Stimulated activated CD4-positive, alpha-beta T cell treated with anti-CD3 and anti-CD28 coated beads, TNF-alpha, amount 100 ng/mL, for 48 hours (primary cell): ENCODE results near the gene CTNNBIP1.

Source experiments
- DNase-seq, 3 donors: peaks; one replicate each; pipeline ENCODE4 v3.0.0-alpha.2; 2020; ENCODE audit warnings: low read depth in 3 of 3

Gene CTNNBIP1

DNA sequence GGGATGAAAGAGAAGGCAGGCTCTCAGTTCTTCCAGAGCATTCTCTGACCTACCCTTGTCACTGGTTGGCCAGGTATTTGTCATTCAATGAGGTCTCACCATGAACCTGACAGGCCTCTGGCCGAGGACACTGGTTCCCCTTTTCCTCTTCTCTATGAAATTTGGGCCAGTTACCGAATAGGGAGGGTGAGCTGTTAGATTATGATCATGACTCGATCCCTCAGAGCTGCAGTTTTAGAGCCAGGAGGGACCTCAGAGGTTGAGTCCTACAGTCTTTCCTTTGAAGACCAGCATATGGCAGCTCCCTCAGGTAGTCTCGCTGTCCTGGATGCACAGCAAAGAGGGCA is 56.8 kb downstream of the CTNNBIP1 start:
- DNase-seq, result no peak

DNA sequence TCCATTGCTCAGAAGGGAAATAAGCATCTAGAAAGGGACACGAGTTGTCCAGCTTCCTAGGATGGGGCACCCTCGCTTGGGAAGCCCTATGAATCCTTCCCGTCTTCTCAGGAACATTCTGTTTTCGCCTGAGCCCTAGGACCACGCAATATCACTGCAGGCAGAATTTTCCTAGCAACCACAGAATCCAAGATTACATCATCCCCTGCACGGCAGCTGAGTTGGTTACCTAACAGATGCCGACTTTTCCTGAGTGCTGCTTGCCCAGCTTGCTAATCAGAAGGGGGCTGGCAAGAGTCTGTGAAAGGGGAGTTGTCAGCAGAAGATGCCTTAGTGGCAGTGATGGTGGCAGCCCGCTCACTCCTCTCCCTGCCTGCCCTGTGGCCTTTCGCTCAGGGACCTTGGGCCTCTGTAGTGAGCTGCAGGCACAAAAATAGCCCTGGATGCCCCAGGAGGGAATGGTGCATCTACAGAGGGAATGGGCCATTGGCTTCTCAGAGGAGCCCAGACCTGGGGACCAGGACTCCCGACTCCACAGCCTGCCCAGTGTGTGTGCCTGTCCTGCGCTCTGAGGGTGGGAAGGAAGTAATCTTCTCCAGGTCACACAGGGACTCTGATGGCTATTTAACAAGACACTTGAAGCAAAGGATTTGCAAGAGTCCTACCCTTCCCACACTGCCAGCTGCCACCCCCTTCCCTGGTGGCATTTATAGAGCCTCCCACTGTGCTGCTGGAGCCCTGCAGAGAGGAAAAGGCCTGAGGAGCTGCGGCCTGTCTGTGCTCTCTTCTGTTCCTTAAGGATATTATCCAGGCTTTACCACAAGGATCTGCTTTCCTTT is 57.4 kb downstream of the CTNNBIP1 start:
- no peak for DNase-seq

DNA sequence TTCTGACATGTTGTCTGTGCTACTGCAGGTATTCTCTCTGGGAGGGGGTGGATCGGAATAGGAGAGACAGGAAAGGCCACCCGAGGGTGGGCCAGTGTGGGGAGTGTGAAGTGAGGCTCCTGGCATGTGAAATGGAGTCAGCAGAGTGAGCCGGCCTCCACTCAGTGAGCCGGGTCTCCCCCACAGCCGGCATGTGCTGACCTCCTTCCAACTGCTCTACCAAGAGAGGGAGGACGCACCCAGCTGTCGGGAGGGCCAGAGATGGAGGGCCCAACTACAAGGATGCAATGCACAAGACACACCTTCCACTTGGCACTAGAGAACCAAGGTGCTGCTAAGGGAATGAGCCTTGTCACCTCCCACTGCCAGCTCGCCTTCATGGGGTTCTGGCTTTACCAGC is 58.1 kb downstream of the CTNNBIP1 start:
- DNase-seq, result no peak

DNA sequence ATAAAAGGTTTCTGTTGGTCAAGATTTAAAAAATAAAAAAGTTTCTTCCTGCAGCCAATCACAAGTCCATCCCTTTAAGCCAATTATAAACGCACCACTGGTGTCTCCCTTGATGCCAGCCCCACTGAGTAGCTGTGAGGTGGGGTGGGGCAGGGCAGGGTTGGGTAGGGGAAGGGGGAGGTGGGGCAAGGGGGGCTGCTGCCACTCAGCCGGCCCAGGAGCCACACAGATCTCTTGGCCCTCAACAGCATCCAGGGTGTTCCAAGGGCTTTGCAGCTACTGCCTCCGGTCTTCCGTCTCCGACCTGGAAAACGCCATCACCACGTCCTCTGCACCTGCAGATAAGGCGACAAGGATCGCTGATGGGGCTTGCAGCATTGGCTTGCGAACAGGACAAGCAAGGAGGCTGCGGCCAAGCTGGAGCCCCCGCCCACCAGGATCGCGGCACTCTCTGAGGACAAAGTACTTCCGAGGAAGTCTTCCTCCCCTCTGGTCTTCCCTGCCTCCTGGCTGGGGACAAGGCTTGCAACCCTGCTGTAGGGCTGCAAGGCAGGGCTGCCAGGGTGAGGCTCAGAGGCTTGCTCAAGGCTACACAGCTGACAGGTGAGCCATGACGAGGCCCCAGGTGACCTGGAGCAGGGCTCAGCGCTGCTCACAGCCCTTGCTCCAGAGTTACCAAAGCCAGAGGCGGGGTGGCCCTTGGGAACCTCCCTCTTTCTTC is 59.5 kb downstream of the CTNNBIP1 start:
- no peak for DNase-seq

DNA sequence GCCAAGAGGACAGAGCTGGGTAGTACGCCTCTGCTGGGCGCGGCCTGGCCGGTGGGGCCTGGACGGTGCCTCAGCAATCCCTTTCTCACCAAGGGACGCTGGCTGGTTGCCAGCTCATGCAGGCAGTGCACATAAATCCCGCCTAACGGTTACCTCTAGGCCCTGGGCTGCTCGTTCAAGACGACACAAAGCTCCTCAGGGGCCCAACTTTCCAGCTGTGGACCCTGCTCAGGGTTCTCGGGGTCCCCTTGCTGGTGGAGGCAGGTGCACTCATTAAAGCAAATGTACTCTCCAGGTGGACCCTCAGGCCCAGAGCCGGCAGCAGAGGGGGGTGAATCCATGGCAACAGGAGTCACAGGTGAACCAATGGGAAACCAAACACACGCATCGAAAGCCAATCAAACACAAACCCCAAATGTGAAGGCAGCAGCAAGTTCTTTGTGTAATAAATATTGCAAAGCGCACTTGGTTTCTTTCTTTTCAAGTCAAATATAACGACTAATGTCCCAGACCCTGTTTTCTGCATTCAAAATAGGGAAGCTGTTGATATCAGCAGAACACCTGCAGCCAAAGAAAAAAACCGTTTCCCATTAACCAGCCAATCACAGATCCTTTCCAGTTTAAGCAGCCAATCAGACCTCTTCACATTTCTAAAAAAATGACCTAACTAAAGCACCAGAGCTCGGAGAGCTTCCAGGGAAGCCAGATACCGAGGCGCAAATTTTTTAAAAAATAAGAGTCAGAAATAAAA is 60.2 kb downstream of the CTNNBIP1 start:
- DNase-seq, result no peak

DNA sequence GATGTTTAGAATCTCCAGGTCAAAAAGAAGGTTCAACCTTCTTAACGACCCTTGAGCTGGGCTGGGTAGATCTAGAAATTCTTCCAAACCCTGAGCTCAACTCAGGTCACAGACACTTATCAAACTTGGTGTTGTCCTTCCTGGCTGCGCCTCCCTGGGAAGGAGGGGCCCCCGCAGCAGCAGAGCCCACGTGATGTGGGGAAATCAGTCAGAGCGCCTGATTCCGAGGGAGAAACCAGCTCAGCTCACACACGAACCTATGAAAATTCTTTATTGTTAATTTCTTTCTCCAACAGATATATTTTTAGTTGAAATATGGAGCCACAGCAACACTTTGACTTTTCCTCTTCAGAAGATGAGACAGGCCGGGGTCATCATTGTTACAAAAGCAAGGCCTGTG is 62.0 kb downstream of the CTNNBIP1 start:
- no peak for DNase-seq

DNA sequence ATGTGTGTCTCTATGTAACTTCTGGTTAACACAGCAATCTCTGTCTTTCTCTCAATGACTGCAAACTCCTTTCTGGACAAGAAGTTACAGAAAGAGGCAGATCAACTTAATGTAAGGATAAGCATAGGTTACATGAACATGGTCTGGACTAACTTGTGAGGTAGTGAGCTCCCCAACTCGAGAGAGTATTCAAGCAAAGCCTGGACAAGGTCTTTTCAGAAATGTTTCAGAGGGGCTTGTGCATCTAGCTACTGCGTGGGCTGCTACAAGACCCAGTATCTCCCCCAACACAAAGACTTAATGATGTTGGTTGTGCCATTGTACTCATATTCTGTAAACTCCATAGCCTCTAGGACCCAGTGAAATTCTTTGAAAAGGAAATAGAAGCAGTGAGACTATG is 62.8 kb downstream of the CTNNBIP1 start:
- no peak for DNase-seq

DNA sequence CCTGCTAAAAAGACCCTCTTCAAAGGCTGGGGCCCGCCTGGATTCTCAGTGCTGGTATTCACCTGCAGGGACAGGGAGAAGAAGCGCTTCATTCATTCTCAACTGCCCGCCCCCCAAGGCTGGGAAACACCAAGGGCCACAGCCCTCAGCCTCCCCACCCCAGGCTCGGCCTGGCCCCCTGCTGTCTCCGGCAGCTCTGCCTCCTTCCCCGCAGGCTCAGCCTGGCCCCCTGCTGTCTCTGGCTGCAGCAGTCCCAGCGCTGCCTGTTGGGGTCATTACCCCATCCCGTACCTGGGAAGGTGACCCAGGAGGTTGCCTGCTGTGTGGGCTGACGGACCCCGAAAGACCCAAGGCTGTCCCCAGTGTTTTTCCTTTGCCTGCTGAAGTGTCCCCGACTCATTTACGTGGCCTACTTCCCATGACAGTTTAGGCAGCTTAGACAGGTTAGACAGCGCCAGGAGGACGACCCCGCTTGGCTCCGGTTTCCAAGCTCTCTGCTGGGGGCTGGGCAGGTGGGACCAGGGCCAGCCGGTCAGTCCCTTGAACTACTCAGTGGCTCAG is 63.4 kb downstream of the CTNNBIP1 start:
- DNase-seq, result no peak

DNA sequence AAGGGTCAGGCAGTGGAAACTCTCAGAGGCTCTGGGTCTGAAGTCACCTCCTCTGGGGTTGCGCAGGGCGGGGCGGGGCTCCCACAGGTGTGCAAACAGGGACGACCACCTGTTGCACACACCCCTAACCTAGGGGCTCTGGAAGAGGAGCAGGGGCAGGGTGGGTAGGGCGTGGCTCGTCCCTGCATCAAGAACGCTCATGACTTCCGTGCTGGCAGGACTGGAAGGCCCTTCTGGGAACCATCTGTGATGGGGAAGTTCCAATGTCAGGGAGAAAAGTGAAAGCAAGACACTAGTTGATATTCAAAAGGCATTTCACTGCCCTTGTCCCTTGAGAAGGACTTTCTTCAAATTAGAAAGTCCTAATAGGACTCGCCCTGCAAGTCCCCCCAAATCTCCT is 64.2 kb downstream of the CTNNBIP1 start:
- no peak for DNase-seq

DNA sequence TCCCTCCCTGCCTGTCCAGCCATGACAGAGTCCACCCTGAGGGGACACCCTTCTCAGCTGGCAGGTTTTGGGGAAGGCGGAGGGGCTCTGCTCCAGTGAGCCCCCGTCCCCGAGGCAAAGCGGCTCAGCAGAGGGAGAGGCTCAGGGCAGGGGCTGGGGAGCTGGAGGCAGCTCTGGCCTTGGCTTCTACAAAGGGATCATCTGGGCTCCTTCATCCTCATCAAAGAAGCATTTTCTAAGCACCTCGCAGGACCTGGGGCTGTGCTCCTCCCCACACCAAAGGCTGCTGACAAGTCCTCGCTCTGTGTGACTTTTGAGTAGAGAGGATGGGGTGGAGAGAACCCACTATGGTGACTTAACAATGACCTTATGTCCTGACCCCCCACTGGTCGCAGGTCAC is 65.3 kb downstream of the CTNNBIP1 start:
- no peak for DNase-seq

DNA sequence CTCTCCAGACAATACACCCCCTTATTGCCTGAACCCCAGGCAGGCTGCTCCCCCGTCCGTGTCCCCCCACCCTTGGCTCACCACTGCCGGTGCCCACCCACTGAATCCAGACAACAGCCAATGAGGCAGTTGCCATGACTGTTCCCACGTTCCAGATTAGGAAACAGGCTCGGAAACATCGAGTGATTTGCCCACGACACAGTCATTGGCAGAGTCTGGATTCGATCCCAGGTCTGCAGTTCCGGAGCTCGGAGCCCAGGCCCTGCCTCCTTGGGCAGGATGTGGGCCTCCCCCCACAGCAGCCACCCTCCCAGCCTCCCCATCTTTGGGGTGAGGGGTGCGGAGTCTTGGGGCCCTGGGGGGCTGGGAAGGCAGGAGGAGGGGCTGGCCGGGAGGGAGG is 66.0 kb downstream of the CTNNBIP1 start:
- no peak for DNase-seq

DNA sequence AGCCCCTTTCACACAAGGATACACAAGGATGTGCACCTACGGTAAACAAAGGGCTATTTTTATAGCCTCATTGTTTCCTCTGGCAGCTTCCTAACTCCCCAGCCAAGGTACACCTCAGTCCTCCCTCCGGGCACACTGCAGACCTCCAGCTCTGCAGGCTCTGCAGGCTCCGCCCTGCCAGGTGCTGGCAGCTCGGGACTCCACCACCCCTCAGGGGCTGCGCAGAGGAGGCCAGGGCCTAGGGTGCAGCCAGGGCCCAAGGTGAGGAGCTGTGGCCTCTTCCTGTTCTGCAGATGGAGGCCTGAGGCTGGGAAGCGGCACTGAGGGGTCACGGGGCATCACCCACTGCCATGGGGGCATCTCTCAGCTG is 66.5 kb downstream of the CTNNBIP1 start:
- DNase-seq, result no peak

DNA sequence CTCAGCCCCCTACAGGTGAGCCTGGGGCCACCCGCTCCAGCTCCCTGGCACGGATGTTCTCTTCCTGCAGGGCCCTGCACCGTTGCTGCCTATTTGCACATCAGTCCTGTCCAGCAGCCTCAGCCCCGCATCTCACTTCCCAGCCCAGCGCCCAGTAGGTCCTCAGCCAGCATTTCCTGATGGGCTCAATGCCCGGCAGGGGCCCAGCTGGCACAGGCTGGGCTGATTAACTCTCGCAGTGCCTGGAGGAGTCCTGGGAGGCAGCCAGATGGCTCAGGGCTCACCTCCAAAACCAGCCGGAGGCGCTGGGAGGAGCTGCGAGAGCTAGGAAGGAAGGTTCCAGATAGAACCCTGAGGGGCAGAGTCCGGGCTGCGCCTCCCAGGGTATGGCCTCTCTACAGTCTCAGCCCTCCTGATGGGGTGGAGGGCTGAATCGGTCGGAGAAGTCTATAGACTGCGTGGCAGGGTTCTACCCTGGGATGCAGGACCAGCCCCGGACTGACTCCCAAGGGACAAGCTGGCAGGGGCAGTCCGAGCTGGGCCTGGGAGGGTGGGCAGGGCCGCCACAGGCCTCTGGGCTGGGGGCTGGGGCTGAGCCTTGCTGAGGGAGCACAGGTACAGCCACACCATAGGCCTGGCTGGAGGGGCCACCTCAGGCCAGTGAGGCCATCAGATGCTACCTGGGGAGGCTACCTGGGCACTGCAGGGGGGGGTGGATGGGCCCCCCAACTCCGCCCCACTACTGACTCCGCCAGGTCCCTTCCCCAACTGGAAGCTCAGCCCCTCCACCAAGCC is 67.1 kb downstream of the CTNNBIP1 start:
- DNase-seq, result no peak

DNA sequence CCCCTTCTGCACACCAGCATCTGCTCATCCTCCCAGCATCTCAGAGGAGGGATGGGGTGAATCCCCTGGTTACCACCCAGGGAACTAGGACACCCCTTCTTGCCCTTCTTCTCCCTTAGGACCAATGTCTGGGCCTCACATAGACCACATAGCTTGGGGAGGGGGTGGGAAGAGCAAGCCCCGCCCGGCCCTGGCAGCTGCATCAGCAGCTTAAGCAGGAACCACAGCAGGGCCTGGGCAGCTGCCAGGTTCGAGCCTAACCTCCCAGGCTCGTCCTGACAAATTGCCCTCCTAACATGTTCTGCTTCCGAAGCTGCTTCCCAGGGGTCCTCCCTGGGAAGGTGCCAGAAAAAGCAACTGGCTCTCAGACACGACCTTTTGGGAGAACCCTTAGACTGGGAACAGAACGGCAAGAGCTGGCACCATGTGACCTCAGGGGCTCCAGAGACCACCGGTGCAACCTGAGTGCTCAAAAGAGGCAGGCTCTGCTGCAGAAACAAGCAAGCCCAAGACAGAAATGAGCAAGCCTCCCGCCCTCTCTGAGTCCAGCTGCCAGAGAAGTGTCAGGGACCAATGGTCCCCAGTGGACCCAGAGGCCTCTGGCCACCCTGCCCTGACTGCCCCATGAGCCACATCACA is 67.9 kb downstream of the CTNNBIP1 start:
- DNase-seq, result no peak

DNA sequence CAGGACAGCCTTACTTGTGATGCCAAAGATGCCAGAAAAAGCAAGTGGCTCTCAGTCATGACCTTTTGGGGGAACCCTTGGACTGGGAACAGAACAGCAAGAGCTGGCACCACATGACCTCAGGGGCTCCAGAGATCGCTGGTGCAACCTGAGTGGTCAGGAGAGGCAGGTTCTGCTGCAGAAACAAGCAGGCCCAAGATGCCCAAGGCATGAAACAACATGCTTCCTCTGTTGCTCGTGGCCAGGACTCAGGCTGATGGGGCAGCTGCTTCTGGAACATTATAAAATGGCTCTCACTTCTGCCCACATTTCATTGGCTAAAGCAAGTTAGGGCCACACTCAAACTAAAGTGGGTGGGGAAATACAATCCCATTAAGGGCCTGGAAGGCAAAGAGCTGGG is 68.6 kb downstream of the CTNNBIP1 start:
- no peak for DNase-seq

DNA sequence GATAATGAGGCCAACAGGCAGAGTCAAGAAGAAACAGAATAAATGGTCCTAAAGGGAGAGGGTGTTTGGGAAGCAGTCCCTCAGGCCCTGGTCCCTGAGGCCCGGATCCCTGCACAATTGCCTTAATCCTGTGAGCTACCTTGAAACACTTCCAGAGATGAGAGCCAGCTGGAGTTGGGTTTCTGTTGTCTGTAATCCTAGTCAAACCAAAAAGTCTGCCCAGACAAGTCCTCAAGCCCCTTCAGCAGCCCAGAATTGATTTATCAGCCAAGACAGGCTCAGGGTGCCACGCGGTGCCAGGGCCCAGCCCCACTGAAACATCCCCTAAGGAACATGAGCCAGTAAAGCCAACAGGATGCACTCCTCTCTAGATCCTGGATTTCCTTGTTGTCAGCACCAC is 69.9 kb downstream of the CTNNBIP1 start:
- DNase-seq, result no peak

DNA sequence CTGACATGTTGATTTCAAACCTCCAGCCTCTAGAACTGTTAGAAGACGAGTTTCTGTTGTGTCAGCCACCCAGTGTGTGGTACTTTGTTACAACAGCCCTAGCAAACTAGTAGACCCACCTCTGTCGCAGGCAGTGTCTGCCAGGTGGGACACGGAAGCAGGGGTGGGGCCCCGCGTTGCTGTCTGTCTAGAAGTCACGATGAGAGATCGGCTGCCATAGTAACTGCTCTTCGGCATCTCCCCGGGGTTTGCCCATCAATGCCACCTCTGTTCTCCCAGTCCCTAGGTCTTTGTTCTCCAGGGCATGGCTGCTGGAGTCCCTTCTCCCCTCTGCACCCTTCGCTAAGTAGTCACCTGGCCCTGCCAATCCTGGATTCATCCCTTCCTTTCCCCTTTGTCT is 71.1 kb downstream of the CTNNBIP1 start:
- no peak for DNase-seq

DNA sequence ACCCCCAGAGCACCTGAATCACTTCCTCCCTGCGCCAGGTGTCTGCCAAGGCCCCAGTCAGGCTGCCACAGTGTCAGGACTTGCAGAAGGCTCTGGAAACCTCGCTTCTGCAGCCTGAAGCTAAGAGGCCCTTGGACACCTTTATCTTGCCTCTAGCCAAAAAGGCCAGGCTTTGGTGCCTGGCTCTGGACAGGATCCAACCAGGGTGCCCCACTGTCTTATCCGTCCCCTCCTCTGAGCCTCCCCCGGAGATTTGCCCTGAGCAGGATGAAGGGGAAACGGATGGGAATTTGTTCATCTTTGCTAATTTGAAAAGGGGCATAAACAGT is 73.5 kb downstream of the CTNNBIP1 start:
- DNase-seq, result no peak

DNA sequence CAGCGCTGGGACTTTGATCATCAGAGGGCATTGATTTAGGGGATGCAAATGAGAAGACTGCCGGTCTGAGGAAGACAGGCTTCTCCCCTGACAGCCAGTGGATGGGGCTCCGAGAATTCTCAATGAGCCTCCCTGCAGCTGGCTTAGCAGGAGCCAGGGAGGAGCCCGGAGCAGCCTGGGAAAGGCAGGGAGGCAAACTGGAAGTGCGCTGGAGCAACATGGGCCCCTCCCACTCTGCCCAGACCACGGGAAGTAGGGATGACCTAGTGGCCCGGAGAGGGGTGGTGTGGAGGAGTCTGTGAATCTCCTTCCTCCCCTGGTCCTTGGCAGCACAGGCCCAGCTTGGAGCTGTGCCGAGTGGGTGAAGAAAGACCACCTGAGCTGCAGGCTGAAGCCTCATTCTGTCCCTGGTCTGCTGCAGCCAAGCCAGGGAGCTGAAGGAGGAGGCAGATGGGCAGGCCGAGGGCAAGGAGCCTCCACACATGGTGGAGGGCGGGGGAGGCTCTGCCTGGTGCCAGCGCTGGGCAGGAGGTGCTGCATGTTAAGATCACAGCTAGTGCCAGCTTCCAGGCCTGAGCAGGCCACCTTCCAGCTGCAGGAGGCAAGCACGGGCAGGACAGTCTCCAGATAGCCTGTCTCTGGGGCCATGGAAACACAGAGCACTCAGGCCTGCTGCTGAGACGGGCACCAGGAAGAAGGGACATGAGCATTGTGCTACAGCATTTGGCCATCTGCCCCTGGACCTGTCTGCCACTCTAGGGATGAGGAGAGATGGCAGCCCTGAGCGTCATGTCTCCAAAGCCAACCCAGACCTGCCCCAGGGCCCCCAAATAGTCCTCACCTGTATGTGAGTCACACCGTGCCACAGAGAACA is 74.1 kb downstream of the CTNNBIP1 start:
- no peak for DNase-seq

DNA sequence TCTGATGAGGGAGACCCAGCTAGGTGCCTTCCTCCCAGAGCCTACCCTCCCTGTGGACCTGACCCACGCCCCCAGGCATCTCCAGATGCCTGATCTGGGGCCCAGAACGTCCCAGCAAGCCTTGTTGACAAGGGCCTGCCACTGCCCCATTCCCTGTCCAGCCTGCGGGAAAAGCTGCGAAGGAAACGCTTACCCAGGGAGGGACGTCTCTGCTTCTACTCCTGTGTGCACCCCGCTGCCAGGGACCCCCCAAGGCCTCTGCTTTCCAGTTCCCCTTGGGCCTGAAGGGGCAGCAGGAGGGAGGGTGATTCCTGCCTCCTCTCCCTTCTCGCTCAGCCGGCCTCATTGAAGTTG is 74.7 kb downstream of the CTNNBIP1 start:
- no peak for DNase-seq
